A673 (cell line): ENCODE measurements around the gene AGBL3. TPM values are rescaled to one million over a fixed set of nuclear protein-coding genes. Genes with fewer than 3 reads are reported as not detected.

Experiments
- BruUV-seq: library from RNA; stranded (reverse); fragments of 400-500 nt; replicated peaks from 2 replicates; lab custom pipeline; 2021; lab: Mats Ljungman, UMichigan
- CTCF ChIA-PET: fragments of 300-600 bp; sonication (Branson Sonifier 250); formaldehyde crosslinking; loops from one replicate; lab custom pipeline; 2022; ENCODE audit warnings: antibody characterized with exemption; lab: Charles Lee
- POLR2A ChIA-PET: fragments of 300-600 bp; sonication (Branson Sonifier 250); formaldehyde crosslinking; loops from one replicate; lab custom pipeline; 2022; ENCODE audit warnings: antibody characterized with exemption; ENCODE audit not compliant: low non-redundant PET; lab: Charles Lee
- DNase-seq: peaks from one replicate; pipeline ENCODE4 v3.0.0-alpha.2; 2015; ENCODE audit warnings: low spot score
- H3K27ac ChIP-seq: fragments of 200-600 bp; sonication (generic); 2 replicates; pipeline ENCODE4 v1.5.1; 2016; ENCODE audit warnings: mixed run types, low read depth, mild to moderate bottlenecking, mixed read lengths, antibody characterized with exemption, low read length; ENCODE audit not compliant: poor library complexity, severe bottlenecking
- H3K27me3 ChIP-seq: fragments of 200-600 bp; sonication (generic); replicated peaks from 2 replicates; pipeline ENCODE4 v1.6.1; 2017; ENCODE audit warnings: mixed run types, low read depth, mild to moderate bottlenecking, mixed read lengths, antibody characterized with exemption, low read length; ENCODE audit not compliant: insufficient read depth, poor library complexity
- H3K36me3 ChIP-seq: fragments of 200-600 bp; sonication (generic); 2 replicates; pipeline ENCODE4 v1.6.1; 2016; ENCODE audit warnings: mixed run types, mild to moderate bottlenecking, mixed read lengths, antibody characterized with exemption, low read length; ENCODE audit not compliant: insufficient read depth, poor library complexity, severe bottlenecking
- H3K4me1 ChIP-seq: fragments of 200-600 bp; sonication (generic); 2 replicates; pipeline ENCODE4 v1.6.1; 2017; ENCODE audit warnings: mixed run types, mild to moderate bottlenecking, mixed read lengths, antibody characterized with exemption, low read length; ENCODE audit not compliant: insufficient read depth, poor library complexity, severe bottlenecking
- H3K4me3 ChIP-seq: fragments of 200-600 bp; sonication (generic); 2 replicates; pipeline ENCODE4 v1.5.1; 2016; ENCODE audit warnings: low read depth, mixed run types, mild to moderate bottlenecking, mixed read lengths, low read length; ENCODE audit not compliant: poor library complexity, severe bottlenecking
- H3K9me3 ChIP-seq: fragments of 200-600 bp; sonication (generic); 2 replicates; pipeline ENCODE4 v1.6.1; 2016; ENCODE audit warnings: mixed run types, low read depth, mild to moderate bottlenecking, mixed read lengths, antibody characterized with exemption, low read length; ENCODE audit not compliant: poor library complexity, severe bottlenecking
- EZH2 ChIP-seq: fragments of 200-600 bp; sonication (generic); IDR thresholded peaks from 2 replicates; pipeline ENCODE4 v1.6.1; 2017; ENCODE audit warnings: borderline replicate concordance, low read depth, mild to moderate bottlenecking, mixed read lengths, antibody characterized with exemption, low read length; ENCODE audit not compliant: poor library complexity, severe bottlenecking
- intact Hi-C: fragments of 100-400 bp; cut with micrococcal nuclease; formaldehyde crosslinking; loops from one replicate; pipeline ENCODE4 v1.10.0; 2022; ENCODE audit not compliant: unreplicated experiment
- total RNA-seq: library from RNA; stranded (reverse); gene quantifications from 2 replicates; pipeline ENCODE4 v1.2.3, GENCODE V29; 2021
- TF ChIP-seq, protein P1 (sequence below): fragments of 300-800, 200-600 bp; sonication (generic); conservative IDR thresholded peaks from 2 replicates; pipeline ENCODE4 v1.5.1; 2017; ENCODE audit warnings: low read depth, mild to moderate bottlenecking, antibody characterized with exemption, low read length, moderate library complexity, mixed read lengths

AGBL3 gene
- total RNA-seq, 1 experiment from 2014 or later, result 2.9 TPM

DNA sequence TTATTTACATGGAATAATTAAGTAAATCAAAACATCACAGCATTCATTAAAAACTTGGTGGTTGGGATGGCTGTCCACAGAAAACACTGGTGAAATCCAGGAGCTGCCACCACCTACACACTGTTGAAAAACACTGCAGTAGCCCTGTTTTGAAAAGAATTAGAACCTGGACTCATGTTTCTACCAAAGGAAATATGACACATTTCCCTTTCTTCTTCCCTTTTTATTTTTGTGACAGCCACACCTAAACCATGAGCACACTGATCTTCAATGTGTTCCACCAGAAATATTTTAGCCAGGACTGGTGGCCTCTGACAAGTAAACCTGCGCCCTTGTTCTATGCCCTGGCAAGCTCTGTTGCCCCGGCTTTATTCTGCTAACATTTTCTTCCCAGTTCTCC is 164.8 kb downstream of the AGBL3 start:
- TF ChIP-seq, protein P1, sequence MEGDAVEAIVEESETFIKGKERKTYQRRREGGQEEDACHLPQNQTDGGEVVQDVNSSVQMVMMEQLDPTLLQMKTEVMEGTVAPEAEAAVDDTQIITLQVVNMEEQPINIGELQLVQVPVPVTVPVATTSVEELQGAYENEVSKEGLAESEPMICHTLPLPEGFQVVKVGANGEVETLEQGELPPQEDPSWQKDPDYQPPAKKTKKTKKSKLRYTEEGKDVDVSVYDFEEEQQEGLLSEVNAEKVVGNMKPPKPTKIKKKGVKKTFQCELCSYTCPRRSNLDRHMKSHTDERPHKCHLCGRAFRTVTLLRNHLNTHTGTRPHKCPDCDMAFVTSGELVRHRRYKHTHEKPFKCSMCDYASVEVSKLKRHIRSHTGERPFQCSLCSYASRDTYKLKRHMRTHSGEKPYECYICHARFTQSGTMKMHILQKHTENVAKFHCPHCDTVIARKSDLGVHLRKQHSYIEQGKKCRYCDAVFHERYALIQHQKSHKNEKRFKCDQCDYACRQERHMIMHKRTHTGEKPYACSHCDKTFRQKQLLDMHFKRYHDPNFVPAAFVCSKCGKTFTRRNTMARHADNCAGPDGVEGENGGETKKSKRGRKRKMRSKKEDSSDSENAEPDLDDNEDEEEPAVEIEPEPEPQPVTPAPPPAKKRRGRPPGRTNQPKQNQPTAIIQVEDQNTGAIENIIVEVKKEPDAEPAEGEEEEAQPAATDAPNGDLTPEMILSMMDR, result no peak
- TF ChIP-seq EZH2, result no peak
- DNase-seq, result no peak
- intact Hi-C loops, result no loop called here
- H3K27me3 ChIP-seq, result no peaks in the 10 kb centered on the region
- H3K4me1 ChIP-seq, result no peaks in the 10 kb centered on the region
- peaks cover 20% of the 10 kb centered on the region for H3K9me3 ChIP-seq
- ChIA-PET CTCF (no interaction called here), POLR2A (no interaction called here)
- H3K36me3 ChIP-seq, result no peaks in the 10 kb centered on the region
- H3K4me3 ChIP-seq, result no peak overlapping the region
- H3K27ac ChIP-seq, result no peak overlapping the region
- BruUV-seq, result no TSS peak

GRCh38 chr7:135151533-135151932 is 165.2 kb downstream of the AGBL3 start:
- Histone ChIP-seq H3K36me3 (no peaks in the 10 kb centered on the region), H3K27me3 (no peaks in the 10 kb centered on the region), H3K9me3 (peaks cover 24% of the 10 kb centered on the region), H3K27ac (no peak overlapping the region), H3K4me1 (no peaks in the 10 kb centered on the region), H3K4me3 (no peak overlapping the region)
- TF ChIP-seq EZH2, result no peak
- TF ChIP-seq, protein P1, result no peak
- no TSS peak for BruUV-seq
- DNase-seq, result no peak
- intact Hi-C loops, result no loop called here
- ChIA-PET POLR2A (no interaction called here), CTCF (no interaction called here)

DNA sequence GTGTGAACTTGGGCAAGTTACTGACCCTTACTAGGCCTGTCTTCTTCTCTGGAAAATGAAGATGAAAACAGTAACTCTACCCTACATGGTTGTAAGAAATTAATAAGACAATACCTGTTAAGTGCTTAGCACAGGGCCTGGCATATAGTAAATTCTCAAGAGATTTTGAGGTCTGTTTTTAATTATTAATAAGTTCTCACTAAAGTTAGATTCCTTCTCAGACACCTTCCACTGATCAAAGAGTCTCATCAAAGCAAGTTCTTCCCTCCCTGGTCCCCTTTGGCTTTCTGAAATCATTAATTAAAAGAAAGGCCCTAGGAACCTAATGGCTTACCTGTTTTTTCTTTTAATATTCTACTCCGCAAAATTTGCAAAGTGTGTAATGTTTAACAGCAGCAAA is 166.1 kb downstream of the AGBL3 start:
- no TSS peak for BruUV-seq
- Histone ChIP-seq H3K36me3 (no peaks in the 10 kb centered on the region), H3K27me3 (no peaks in the 10 kb centered on the region), H3K4me1 (no peaks in the 10 kb centered on the region), H3K4me3 (no peak overlapping the region), H3K9me3 (peaks cover 31% of the 10 kb centered on the region), H3K27ac (no peak overlapping the region)
- no peak for TF ChIP-seq EZH2
- TF ChIP-seq, protein P1, result no peak
- no peak for DNase-seq
- CTCF ChIA-PET, result no interaction called here
- POLR2A ChIA-PET, result no interaction called here
- intact Hi-C loops, result no loop called here
